ENCODE data around the gene CEP128. TPM values are rescaled to one million over a fixed set of nuclear protein-coding genes. Genes with fewer than 3 reads are reported as not detected.

Gene CEP128
- total RNA-seq, 1 experiment from 2014 or later, result 12.0 TPM

DNA sequence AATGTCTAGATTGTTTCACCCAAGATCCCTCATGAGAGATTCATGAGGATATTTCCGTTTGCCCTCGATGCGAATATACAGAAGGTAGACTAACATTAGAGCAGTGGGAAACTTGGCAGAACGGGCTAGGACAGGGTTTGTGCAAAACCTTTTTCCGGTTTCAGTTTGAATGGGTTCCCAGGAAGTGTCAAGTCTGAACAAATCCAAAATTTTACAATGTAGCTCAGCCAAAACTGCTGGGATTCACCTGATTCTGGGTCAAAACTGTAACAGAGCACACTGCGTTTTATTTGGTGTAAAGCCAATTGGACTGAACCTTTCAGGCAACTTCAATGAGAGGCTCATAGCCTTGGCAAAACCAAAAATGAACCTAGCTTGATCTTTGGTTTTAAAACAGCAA, 392.4 kb downstream of the CEP128 start (continued):
- no peak for TF ChIP-seq GTF2I (CRISPR knock-in tag; conservative IDR thresholded peaks at IDR 0.05)

DNA sequence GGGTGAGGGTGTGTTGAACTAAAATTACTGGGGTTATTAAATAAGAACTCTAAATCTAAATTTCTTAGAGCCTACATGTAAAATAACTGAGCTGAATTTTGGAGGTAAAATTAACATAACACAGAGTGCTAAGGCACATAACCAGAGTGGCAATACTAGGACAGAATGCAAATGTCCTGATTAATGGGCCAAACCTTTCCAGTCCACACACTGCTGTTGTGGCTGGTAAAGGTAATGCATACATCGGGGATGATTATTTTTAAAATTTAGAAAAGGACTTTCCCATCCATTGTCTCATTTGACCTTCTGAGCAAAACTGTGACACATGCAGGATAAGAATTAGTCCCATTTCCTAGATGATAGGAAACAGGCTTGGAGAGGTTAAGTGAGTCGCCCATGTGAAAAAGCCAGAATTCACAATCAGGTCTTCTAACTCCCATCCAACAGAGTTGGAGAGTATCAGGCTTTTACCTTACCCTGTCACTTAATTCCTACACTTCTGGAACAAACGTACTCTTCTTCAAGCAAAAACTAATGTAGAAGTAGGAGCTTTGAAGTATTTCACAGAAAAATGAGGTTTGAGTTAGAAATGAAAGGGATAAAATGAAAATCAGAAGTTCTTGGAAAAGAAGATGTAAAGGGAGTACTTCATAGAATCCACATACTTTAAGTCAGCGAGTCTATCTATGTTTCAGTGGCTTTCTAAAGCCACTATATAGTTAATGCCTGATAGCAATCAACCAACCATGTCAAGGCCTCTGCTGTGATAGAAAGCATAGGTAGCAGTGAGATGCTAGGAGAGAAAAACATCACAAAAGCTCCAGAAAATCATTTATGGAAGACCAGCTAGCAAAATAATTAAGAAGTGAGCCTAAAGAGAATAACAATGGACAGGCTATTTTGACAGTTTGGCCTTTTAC, 395.3 kb downstream of the CEP128 start:
- Mint-ChIP-seq H3K27me3 (ENCODE audit: low read depth) (no peaks in the 10 kb centered on the region), H3K27ac (no peak overlapping the region), H3K4me1 (no peaks in the 10 kb centered on the region), H3K9me3 (peaks cover 5% of the 10 kb centered on the region), H3K36me3 (peaks cover 3% of the 10 kb centered on the region), H3K4me3 (no peak overlapping the region)
- TF ChIP-seq, protein P1, sequence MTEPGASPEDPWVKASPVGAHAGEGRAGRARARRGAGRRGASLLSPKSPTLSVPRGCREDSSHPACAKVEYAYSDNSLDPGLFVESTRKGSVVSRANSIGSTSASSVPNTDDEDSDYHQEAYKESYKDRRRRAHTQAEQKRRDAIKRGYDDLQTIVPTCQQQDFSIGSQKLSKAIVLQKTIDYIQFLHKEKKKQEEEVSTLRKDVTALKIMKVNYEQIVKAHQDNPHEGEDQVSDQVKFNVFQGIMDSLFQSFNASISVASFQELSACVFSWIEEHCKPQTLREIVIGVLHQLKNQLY (CRISPR knock-in tag; IDR thresholded peaks at IDR 0.05), result no peak
- TF ChIP-seq, protein P2, sequence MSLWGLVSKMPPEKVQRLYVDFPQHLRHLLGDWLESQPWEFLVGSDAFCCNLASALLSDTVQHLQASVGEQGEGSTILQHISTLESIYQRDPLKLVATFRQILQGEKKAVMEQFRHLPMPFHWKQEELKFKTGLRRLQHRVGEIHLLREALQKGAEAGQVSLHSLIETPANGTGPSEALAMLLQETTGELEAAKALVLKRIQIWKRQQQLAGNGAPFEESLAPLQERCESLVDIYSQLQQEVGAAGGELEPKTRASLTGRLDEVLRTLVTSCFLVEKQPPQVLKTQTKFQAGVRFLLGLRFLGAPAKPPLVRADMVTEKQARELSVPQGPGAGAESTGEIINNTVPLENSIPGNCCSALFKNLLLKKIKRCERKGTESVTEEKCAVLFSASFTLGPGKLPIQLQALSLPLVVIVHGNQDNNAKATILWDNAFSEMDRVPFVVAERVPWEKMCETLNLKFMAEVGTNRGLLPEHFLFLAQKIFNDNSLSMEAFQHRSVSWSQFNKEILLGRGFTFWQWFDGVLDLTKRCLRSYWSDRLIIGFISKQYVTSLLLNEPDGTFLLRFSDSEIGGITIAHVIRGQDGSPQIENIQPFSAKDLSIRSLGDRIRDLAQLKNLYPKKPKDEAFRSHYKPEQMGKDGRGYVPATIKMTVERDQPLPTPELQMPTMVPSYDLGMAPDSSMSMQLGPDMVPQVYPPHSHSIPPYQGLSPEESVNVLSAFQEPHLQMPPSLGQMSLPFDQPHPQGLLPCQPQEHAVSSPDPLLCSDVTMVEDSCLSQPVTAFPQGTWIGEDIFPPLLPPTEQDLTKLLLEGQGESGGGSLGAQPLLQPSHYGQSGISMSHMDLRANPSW (CRISPR knock-in tag; conservative IDR thresholded peaks at IDR 0.05; ENCODE audit: low read depth), result no peak
- TF ChIP-seq HMGA2 (CRISPR knock-in tag; IDR thresholded peaks at IDR 0.05) (no peak), SMAD4 (CRISPR knock-in tag; IDR thresholded peaks at IDR 0.05) (no peak), ZNF671 (CRISPR knock-in tag; IDR thresholded peaks at IDR 0.05) (no peak), CREB1 (CRISPR knock-in tag; IDR thresholded peaks at IDR 0.05) (no peak), TEAD4 (CRISPR knock-in tag; IDR thresholded peaks at IDR 0.05) (no peak), PRRX2 (CRISPR knock-in tag; IDR thresholded peaks at IDR 0.05) (no peak), NR2C2 (CRISPR knock-in tag; IDR thresholded peaks at IDR 0.05) (no peak), NR3C1 (CRISPR knock-in tag; conservative IDR thresholded peaks at IDR 0.05; ENCODE audit: low read depth) (no peak), ETV6 (CRISPR knock-in tag; IDR thresholded peaks at IDR 0.05) (no peak), NFYB (CRISPR knock-in tag; conservative IDR thresholded peaks at IDR 0.05; ENCODE audit: low read depth) (no peak)
- TF ChIP-seq, protein P3, sequence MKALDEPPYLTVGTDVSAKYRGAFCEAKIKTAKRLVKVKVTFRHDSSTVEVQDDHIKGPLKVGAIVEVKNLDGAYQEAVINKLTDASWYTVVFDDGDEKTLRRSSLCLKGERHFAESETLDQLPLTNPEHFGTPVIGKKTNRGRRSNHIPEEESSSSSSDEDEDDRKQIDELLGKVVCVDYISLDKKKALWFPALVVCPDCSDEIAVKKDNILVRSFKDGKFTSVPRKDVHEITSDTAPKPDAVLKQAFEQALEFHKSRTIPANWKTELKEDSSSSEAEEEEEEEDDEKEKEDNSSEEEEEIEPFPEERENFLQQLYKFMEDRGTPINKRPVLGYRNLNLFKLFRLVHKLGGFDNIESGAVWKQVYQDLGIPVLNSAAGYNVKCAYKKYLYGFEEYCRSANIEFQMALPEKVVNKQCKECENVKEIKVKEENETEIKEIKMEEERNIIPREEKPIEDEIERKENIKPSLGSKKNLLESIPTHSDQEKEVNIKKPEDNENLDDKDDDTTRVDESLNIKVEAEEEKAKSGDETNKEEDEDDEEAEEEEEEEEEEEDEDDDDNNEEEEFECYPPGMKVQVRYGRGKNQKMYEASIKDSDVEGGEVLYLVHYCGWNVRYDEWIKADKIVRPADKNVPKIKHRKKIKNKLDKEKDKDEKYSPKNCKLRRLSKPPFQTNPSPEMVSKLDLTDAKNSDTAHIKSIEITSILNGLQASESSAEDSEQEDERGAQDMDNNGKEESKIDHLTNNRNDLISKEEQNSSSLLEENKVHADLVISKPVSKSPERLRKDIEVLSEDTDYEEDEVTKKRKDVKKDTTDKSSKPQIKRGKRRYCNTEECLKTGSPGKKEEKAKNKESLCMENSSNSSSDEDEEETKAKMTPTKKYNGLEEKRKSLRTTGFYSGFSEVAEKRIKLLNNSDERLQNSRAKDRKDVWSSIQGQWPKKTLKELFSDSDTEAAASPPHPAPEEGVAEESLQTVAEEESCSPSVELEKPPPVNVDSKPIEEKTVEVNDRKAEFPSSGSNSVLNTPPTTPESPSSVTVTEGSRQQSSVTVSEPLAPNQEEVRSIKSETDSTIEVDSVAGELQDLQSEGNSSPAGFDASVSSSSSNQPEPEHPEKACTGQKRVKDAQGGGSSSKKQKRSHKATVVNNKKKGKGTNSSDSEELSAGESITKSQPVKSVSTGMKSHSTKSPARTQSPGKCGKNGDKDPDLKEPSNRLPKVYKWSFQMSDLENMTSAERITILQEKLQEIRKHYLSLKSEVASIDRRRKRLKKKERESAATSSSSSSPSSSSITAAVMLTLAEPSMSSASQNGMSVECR (CRISPR knock-in tag; IDR thresholded peaks at IDR 0.05; ENCODE audit: borderline replicate concordance), result no peak
- TF ChIP-seq, protein P4, sequence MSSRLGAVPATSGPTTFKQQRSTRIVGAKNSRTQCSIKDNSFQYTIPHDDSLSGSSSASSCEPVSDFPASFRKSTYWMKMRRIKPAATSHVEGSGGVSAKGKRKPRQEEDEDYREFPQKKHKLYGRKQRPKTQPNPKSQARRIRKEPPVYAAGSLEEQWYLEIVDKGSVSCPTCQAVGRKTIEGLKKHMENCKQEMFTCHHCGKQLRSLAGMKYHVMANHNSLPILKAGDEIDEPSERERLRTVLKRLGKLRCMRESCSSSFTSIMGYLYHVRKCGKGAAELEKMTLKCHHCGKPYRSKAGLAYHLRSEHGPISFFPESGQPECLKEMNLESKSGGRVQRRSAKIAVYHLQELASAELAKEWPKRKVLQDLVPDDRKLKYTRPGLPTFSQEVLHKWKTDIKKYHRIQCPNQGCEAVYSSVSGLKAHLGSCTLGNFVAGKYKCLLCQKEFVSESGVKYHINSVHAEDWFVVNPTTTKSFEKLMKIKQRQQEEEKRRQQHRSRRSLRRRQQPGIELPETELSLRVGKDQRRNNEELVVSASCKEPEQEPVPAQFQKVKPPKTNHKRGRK (CRISPR knock-in tag; IDR thresholded peaks at IDR 0.05; ENCODE audit: borderline replicate concordance), result no peak
- TF ChIP-seq, protein P5, sequence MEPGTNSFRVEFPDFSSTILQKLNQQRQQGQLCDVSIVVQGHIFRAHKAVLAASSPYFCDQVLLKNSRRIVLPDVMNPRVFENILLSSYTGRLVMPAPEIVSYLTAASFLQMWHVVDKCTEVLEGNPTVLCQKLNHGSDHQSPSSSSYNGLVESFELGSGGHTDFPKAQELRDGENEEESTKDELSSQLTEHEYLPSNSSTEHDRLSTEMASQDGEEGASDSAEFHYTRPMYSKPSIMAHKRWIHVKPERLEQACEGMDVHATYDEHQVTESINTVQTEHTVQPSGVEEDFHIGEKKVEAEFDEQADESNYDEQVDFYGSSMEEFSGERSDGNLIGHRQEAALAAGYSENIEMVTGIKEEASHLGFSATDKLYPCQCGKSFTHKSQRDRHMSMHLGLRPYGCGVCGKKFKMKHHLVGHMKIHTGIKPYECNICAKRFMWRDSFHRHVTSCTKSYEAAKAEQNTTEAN (CRISPR knock-in tag; IDR thresholded peaks at IDR 0.05), result no peak
- TF ChIP-seq, protein P6, sequence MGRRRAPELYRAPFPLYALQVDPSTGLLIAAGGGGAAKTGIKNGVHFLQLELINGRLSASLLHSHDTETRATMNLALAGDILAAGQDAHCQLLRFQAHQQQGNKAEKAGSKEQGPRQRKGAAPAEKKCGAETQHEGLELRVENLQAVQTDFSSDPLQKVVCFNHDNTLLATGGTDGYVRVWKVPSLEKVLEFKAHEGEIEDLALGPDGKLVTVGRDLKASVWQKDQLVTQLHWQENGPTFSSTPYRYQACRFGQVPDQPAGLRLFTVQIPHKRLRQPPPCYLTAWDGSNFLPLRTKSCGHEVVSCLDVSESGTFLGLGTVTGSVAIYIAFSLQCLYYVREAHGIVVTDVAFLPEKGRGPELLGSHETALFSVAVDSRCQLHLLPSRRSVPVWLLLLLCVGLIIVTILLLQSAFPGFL (CRISPR knock-in tag; IDR thresholded peaks at IDR 0.05; ENCODE audit: borderline replicate concordance), result no peak
- TF ChIP-seq, protein P7, sequence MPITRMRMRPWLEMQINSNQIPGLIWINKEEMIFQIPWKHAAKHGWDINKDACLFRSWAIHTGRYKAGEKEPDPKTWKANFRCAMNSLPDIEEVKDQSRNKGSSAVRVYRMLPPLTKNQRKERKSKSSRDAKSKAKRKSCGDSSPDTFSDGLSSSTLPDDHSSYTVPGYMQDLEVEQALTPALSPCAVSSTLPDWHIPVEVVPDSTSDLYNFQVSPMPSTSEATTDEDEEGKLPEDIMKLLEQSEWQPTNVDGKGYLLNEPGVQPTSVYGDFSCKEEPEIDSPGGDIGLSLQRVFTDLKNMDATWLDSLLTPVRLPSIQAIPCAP (CRISPR knock-in tag; IDR thresholded peaks at IDR 0.05), result no peak
- TF ChIP-seq, protein P8, sequence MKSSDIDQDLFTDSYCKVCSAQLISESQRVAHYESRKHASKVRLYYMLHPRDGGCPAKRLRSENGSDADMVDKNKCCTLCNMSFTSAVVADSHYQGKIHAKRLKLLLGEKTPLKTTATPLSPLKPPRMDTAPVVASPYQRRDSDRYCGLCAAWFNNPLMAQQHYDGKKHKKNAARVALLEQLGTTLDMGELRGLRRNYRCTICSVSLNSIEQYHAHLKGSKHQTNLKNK (CRISPR knock-in tag; IDR thresholded peaks at IDR 0.05), result no peak
- POLR2A ChIA-PET, result no interaction called here
- CTCF ChIA-PET, result no interaction called here
- DNase-seq (ENCODE audit: low spot score) (no peak), ATAC-seq (peak; percentile 43; the same call in 1 of the 2 replicates)

All from WTC11 (cell line).